K562 (cell line): Measurements from ENCODE around the gene SCFD2. TPM values are rescaled to one million over a fixed set of nuclear protein-coding genes. Genes with fewer than 3 reads are reported as not detected.

Experiments used
- ATAC-seq: fragments of 200-7000 bp; cut with Tn5 transposase; 3 replicates; pipeline ENCODE4 v1.9.1; 2020; ENCODE audit warnings: moderate library complexity
- BruUV-seq: library from RNA; stranded (reverse); fragments of 400-500 nt; replicated peaks from 2 replicates; lab custom pipeline; 2021; lab: Mats Ljungman, UMichigan
- CTCF ChIA-PET: fragments of 300-600 bp; formaldehyde crosslinking; extraction: SDS; loops from one replicate; lab custom pipeline; 2021; ENCODE audit warnings: low intra/inter-chr PET ratio; lab: Yijun Ruan, JAX
- POLR2A ChIA-PET: fragments of 300-600, 350-650 bp; sonication (Branson Sonifier 250); formaldehyde crosslinking; extraction: SDS; loops from one replicate; lab custom pipeline; 2021; ENCODE audit warnings: antibody characterized with exemption, inconsistent platforms; lab: Yijun Ruan, JAX
- DNase-seq, 4 experiments: peaks; one replicate each; pipeline versions ENCODE4 v3.0.0 to v3.0.0-alpha.2; 2011 to 2018; ENCODE audit warnings: low spot score in 3 of 4, mixed read lengths in 3 of 4; ENCODE audit errors: extremely low read depth in 1 of 4
- FAIRE-seq: peaks from 2 replicates; lab custom pipeline; 2011; peaks lifted over from hg19 to GRCh38; lab: Jason Lieb, UNC
- H2AFZ ChIP-seq: 2 replicates; pipeline ENCODE4 v1.6.0; 2011; ENCODE audit warnings: low read depth, low read length, control low read depth, inconsistent platforms
- H3K27ac ChIP-seq: fragments of 200-600 bp; 3 replicates; pipeline ENCODE4 v1.8.0; 2011; ENCODE audit warnings: low read depth, mild to moderate bottlenecking, control low read depth, inconsistent platforms, low read length, moderate library complexity, mixed read lengths; ENCODE audit errors: extremely low read depth
- H3K27me3 ChIP-seq, 2 experiments: fragments of 300-600 bp in 1 of 2; 2 replicates in 1 of 2; 3 replicates in 1 of 2; pipeline versions ENCODE4 v1.6.0 to v1.8.0; 2011; ENCODE audit warnings: inconsistent platforms in 2 of 2, low read length in 2 of 2, mild to moderate bottlenecking in 1 of 2, mixed read lengths in 1 of 2, moderate library complexity in 1 of 2; ENCODE audit not compliant: control insufficient read depth in 2 of 2, insufficient read depth in 2 of 2
- H3K36me3 ChIP-seq: fragments of 300-600 bp; 3 replicates; pipeline ENCODE4 v1.8.0; 2011; ENCODE audit warnings: mild to moderate bottlenecking, low read length, inconsistent platforms; ENCODE audit not compliant: control insufficient read depth, insufficient read depth
- H3K4me1 ChIP-seq, 2 experiments: fragments of 200-600 bp in 1 of 2; replicated peaks in 1 of 2; 2 replicates in 1 of 2; 3 replicates in 1 of 2; pipeline versions ENCODE4 v1.5.1 to v1.8.0; 2011; ENCODE audit warnings: inconsistent platforms in 2 of 2, low read length in 2 of 2, mild to moderate bottlenecking in 1 of 2, mixed read lengths in 1 of 2, moderate library complexity in 1 of 2; ENCODE audit not compliant: control insufficient read depth in 2 of 2, insufficient read depth in 2 of 2
- H3K4me2 ChIP-seq: 2 replicates; pipeline ENCODE4 v1.6.1; 2011; ENCODE audit warnings: low read length, control low read depth, inconsistent platforms, mixed read lengths; ENCODE audit not compliant: insufficient read depth
- H3K4me3 ChIP-seq: fragments of 200-600 bp; sonication (generic), shearing (Covaris generic); 2 replicates; pipeline ENCODE4 v1.5.1; 2016; ENCODE audit warnings: control low read depth, inconsistent platforms
- H3K79me2 ChIP-seq: fragments of 200-600 bp; 3 replicates; pipeline ENCODE4 v1.8.0; 2011; ENCODE audit warnings: low read length, inconsistent platforms; ENCODE audit not compliant: control insufficient read depth, insufficient read depth
- H3K9ac ChIP-seq, 2 experiments: 2 replicates each; pipeline versions ENCODE4 v1.6.0 to v1.6.1; 2011; ENCODE audit warnings: low read depth in 2 of 2, low read length in 2 of 2, control low read depth in 1 of 2, inconsistent platforms in 1 of 2, mild to moderate bottlenecking in 1 of 2, mixed read lengths in 1 of 2; ENCODE audit not compliant: insufficient read depth in 1 of 2
- H3K9me1 ChIP-seq: one replicate; pipeline ENCODE4 v1.6.0; 2011; ENCODE audit warnings: inconsistent platforms, mild to moderate bottlenecking, low read length, moderate library complexity; ENCODE audit not compliant: control insufficient read depth, insufficient read depth
- H3K9me3 ChIP-seq: replicated peaks from 2 replicates; pipeline ENCODE4 v1.5.1; 2011; ENCODE audit warnings: low read depth, low read length, inconsistent platforms; ENCODE audit not compliant: control insufficient read depth, insufficient read depth
- H4K20me1 ChIP-seq: replicated peaks from 2 replicates; pipeline ENCODE4 v1.6.1; 2011; ENCODE audit warnings: low read length, inconsistent platforms, mixed read lengths; ENCODE audit not compliant: control insufficient read depth, insufficient read depth
- CBX3 ChIP-seq, 2 experiments: IDR thresholded peaks; 1 replicate in 1 of 2; 2 replicates in 1 of 2; pipeline ENCODE4 v1.6.1; 2012; ENCODE audit warnings: inconsistent platforms in 2 of 2, low read length in 2 of 2, borderline replicate concordance in 1 of 2, control low read depth in 1 of 2
- DPF2 ChIP-seq: fragments of 450-650 bp; IDR thresholded peaks from 2 replicates; pipeline ENCODE4 v1.6.1; 2016
- HDAC3 ChIP-seq: fragments of 450-650 bp; IDR thresholded peaks from 2 replicates; pipeline ENCODE4 v1.6.1; 2018; ENCODE audit warnings: borderline replicate concordance, mild to moderate bottlenecking, moderate library complexity; ENCODE audit not compliant: partially characterized antibody
- HDAC8 ChIP-seq: fragments of 450-650 bp; IDR thresholded peaks from 2 replicates; pipeline ENCODE4 v1.6.1; 2016; ENCODE audit warnings: mild to moderate bottlenecking, missing genetic modification characterization, moderate library complexity, missing compliant biosample characterization
- HEY1 ChIP-seq: fragments of 250-450 bp; sonication (Bioruptor Pico); IDR thresholded peaks from 2 replicates; pipeline ENCODE4 v1.5.0; 2020; ENCODE audit warnings: mild to moderate bottlenecking, moderate library complexity, borderline replicate concordance
- MECOM ChIP-seq: fragments of 250-450 bp; sonication (Bioruptor Pico); IDR thresholded peaks from 2 replicates; pipeline ENCODE4 v1.8.0; 2022; ENCODE audit warnings: inconsistent platforms
- MTA1 ChIP-seq: fragments of 450-650 bp; IDR thresholded peaks from 2 replicates; pipeline ENCODE4 v1.6.1; 2017; ENCODE audit warnings: borderline replicate concordance
- NCOA1 ChIP-seq: fragments of 450-650 bp; IDR thresholded peaks from 2 replicates; pipeline ENCODE4 v1.6.1; 2016; ENCODE audit warnings: low read depth
- NR0B1 ChIP-seq: fragments of 450-650 bp; IDR thresholded peaks from one replicate; pipeline ENCODE4 v1.6.1; 2018; ENCODE audit warnings: mild to moderate bottlenecking, moderate library complexity; ENCODE audit not compliant: partially characterized antibody
- NRF1 ChIP-seq, 2 experiments: fragments of 450-650 bp; IDR thresholded peaks in 1 of 2; conservative IDR thresholded peaks in 1 of 2; 2 replicates each; pipeline ENCODE4 v1.6.1; 2014; ENCODE audit warnings: mild to moderate bottlenecking in 2 of 2
- TCF7 ChIP-seq: sonication (generic); IDR thresholded peaks from 2 replicates; pipeline ENCODE4 v1.6.1; 2016; ENCODE audit warnings: antibody characterized with exemption, borderline replicate concordance
- THRA ChIP-seq: fragments of 450-650 bp; IDR thresholded peaks from 2 replicates; pipeline ENCODE4 v1.6.1; 2017; ENCODE audit warnings: mild to moderate bottlenecking, moderate library complexity
- YBX1 ChIP-seq: fragments of 450-650 bp; IDR thresholded peaks from 2 replicates; pipeline ENCODE4 v1.7.1; 2016; ENCODE audit warnings: mild to moderate bottlenecking
- ZNF23 ChIP-seq: fragments of 250-450 bp; sonication (Bioruptor Pico); IDR thresholded peaks from 2 replicates; pipeline ENCODE4 v1.4.0; 2020; ENCODE audit warnings: mild to moderate bottlenecking
- ZNF239 ChIP-seq: fragments of 250-450 bp; sonication (Bioruptor Pico); IDR thresholded peaks from 2 replicates; pipeline ENCODE4 v1.4.0; 2020; ENCODE audit warnings: mild to moderate bottlenecking
- WGBS: fragments of 100-300 bp; shearing (Covaris generic); methylation state at CpG from one replicate; pipeline ENCODE4 v1.1.6; 2016; ENCODE audit warnings: low coverage, mixed read lengths; ENCODE audit not compliant: insufficient coverage; ENCODE audit errors: missing lambda C conversion rate; 5-methylcytosine and 5-hydroxymethylcytosine counted together
- in situ Hi-C: fragments of 300-500 bp; cut with MboI; formaldehyde crosslinking; loops from 4 replicates; pipeline ENCODE4 v1.15.0; 2018; ENCODE audit warnings: inconsistent platforms, mixed read lengths
- intact Hi-C: fragments of 100-400 bp; cut with micrococcal nuclease; formaldehyde crosslinking; loops from 2 replicates; pipeline ENCODE4 v1.14.2; 2022
- polyA plus RNA-seq, 8 experiments: library from polyadenylated mRNA; depleted of rRNA in 4 of 8; stranded (reverse) in 5 of 8; unstranded in 3 of 8; fragments of >200 nt; fragmentation: Nextera tagmentation in 2 of 8; fragmentation: Illumina TruSeq in 1 of 8; extraction: Ambion mirVana in 2 of 8; extraction: Trizol in 1 of 8; gene quantifications; 2 replicates each; pipeline versions ENCODE4 v1.2.1 to v1.2.3, GENCODE V29; 2011 to 2014; ENCODE audit warnings: inconsistent platforms in 1 of 8, missing spikeins in 1 of 8
- total RNA-seq, 7 experiments: library from RNA; depleted of rRNA in 6 of 7; stranded (reverse); fragments of >200 nt in 6 of 7; fragmentation: Illumina TruSeq in 2 of 7; extraction: Trizol in 2 of 7; gene quantifications; 2 replicates each; pipeline versions ENCODE4 v1.2.1 to v1.2.3, GENCODE V29; 2011 to 2021; ENCODE audit warnings: low replicate concordance in 1 of 7
- TF ChIP-seq, protein P1 (sequence below): fragments of 450-650 bp; formaldehyde crosslinking; IDR thresholded peaks from 2 replicates; pipeline ENCODE4 v1.4.0; 2022; ENCODE audit warnings: missing genetic modification characterization

The SCFD2 gene
- total and polyA plus RNA-seq, 9 of the 15 experiments (the other 6 are each of a cell fraction or from before 2014, with no cell fraction given): 5.7 to 30.3 (median 22.8) TPM

DNA sequence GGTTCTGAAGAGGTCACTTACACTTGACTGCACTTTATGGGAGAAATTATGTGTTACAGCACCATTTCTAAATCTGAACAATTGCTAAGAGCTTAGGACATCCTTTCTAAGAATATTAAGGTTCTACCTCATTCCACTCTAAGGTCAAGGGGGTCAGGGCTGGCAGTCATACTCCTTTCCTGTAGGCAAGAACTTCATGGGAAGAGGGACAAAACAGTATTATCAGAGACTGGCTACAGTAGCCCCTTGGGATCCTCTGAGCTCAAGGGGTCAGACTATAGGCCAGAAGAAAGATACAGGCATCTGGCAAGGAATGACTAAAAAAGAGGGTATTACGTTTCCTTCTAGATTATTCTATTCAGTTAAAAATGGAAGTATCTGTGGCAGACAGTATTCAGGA is 388.6 kb downstream of the SCFD2 start:
- H3K36me3 ChIP-seq: no peaks in the 10 kb centered on the region
- no peaks in the 10 kb centered on the region for H3K79me2 ChIP-seq
- no TSS peak for BruUV-seq
- H2AFZ ChIP-seq: no peak overlapping the region
- POLR2A ChIA-PET: interaction anchor here (1.1 kb wide), 1 partner anchor 17 kb away, joined by 3 read pairs; no protein-coding TSS in a partner anchor
- no peaks in the 10 kb centered on the region for H3K27me3 ChIP-seq
- 91% methylated on average over 1 of the region's 1 CpG for WGBS
- intact Hi-C loops: no loop called here
- no peak overlapping the region for H3K9ac ChIP-seq
- no peak for ATAC-seq
- H3K9me1 ChIP-seq: no peaks in the 10 kb centered on the region
- CTCF ChIA-PET: no interaction called here
- no peaks in the 10 kb centered on the region for H4K20me1 ChIP-seq
- in situ Hi-C loops: no loop called here
- H3K4me3 ChIP-seq: no peak overlapping the region
- no peaks in the 10 kb centered on the region for H3K4me1 ChIP-seq
- FAIRE-seq: no peak
- DNase-seq: no peak
- no peak overlapping the region for H3K27ac ChIP-seq
- no peaks in the 10 kb centered on the region for H3K9me3 ChIP-seq
- H3K4me2 ChIP-seq: no peak overlapping the region
- TF ChIP-seq YBX1: no peak
- TF ChIP-seq ZNF23 (CRISPR knock-in tag): no peak
- no peak for TF ChIP-seq MTA1
- TF ChIP-seq ZNF239 (CRISPR knock-in tag): no peak
- no peak for TF ChIP-seq HEY1 (CRISPR knock-in tag)
- no peak for TF ChIP-seq NR0B1
- no peak for TF ChIP-seq MECOM
- no peak for TF ChIP-seq NRF1 (conservative IDR thresholded peaks at IDR 0.05 in 1 of 2, IDR thresholded peaks at IDR 0.05 in 1 of 2)
- no peak for TF ChIP-seq HDAC8 (tag)
- TF ChIP-seq TCF7: no peak
- TF ChIP-seq, protein P1, sequence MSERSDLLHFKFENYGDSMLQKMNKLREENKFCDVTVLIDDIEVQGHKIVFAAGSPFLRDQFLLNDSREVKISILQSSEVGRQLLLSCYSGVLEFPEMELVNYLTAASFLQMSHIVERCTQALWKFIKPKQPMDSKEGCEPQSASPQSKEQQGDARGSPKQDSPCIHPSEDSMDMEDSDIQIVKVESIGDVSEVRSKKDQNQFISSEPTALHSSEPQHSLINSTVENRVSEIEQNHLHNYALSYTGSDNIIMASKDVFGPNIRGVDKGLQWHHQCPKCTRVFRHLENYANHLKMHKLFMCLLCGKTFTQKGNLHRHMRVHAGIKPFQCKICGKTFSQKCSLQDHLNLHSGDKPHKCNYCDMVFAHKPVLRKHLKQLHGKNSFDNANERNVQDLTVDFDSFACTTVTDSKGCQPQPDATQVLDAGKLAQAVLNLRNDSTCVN (CRISPR knock-in tag): no peak
- no peak for TF ChIP-seq THRA
- no peak for TF ChIP-seq HDAC3
- TF ChIP-seq CBX3 (IDR thresholded peaks at IDR 0.05; ENCODE audit: borderline replicate concordance in 1 of 2, low read length in 2 of 2): no peak
- no peak for TF ChIP-seq NCOA1
- no peak for TF ChIP-seq DPF2
- TF ChIP-seq, all 486 proteins: peak for 0
